NCI-H82 treated with DMSO at 0.1 percent for 48 hours (cell line): ENCODE data around the gene SMIM43.
A peak's percentile ranks its signal among the peaks of the same experiment; 100 is the strongest.

Experiments used
- DNase-seq: peaks from one replicate; lab custom pipeline; 2025; ENCODE audit not compliant: unreplicated experiment; lab: John Stamatoyannopoulos, UW

The SMIM43 gene

GRCh38 chr4:121764702-121765367 is at the start of gene SMIM43:
SMIM43 (minus strand) TSS chr4:121765164; CDS start chr4:121765105, 59 bp downstream.
- no peak for DNase-seq

GRCh38 chr4:121814756-121815155 is 49.8 kb upstream of the SMIM43 start:
- DNase-seq = no peak

- no peak for DNase-seq
These were observed 46.2 kb upstream of the SMIM43 start for GRCh38 chr4:121811122-121811521.

GRCh38 chr4:121806411-121806810 is 41.4 kb upstream of the SMIM43 start:
- no peak for DNase-seq

GRCh38 chr4:121801715-121802075 is 36.7 kb upstream of the SMIM43 start:
- DNase-seq = no peak

GRCh38 chr4:121800961-121801714 is 36.2 kb upstream of the SMIM43 start, which contains the start of gene EXOSC9:
EXOSC9 (plus strand) TSS chr4:121801323; CDS start chr4:121801425, 102 bp downstream.
- DNase-seq = peak; percentile 64

GRCh38 chr4:121800638-121800960 is 35.6 kb upstream of the SMIM43 start:
- DNase-seq = no peak

- DNase-seq = no peak
These were observed 35.0 kb upstream of the SMIM43 start for GRCh38 chr4:121799867-121800501.

- no peak for DNase-seq
These were observed 34.4 kb upstream of the SMIM43 start for GRCh38 chr4:121799208-121799823.

GRCh38 chr4:121796283-121796682 is 31.3 kb upstream of the SMIM43 start:
- no peak for DNase-seq

GRCh38 chr4:121794505-121795188 is 29.7 kb upstream of the SMIM43 start:
- DNase-seq = no peak

GRCh38 chr4:121792966-121793365 is 28.0 kb upstream of the SMIM43 start:
- no peak for DNase-seq

- DNase-seq = no peak
These were observed 26.5 kb upstream of the SMIM43 start for GRCh38 chr4:121791481-121791880.

- no peak for DNase-seq
These were observed 26.0 kb upstream of the SMIM43 start for GRCh38 chr4:121790976-121791375.

- no peak for DNase-seq
These were observed 25.2 kb upstream of the SMIM43 start for GRCh38 chr4:121789960-121790829.

GRCh38 chr4:121789455-121789854 is 24.5 kb upstream of the SMIM43 start:
- no peak for DNase-seq

- no peak for DNase-seq
These were observed 23.9 kb upstream of the SMIM43 start for GRCh38 chr4:121788896-121789295.

GRCh38 chr4:121786221-121786620 is 21.3 kb upstream of the SMIM43 start:
- no peak for DNase-seq

- DNase-seq = no peak
These were observed 20.5 kb upstream of the SMIM43 start for GRCh38 chr4:121785479-121785878.

- no peak for DNase-seq
These were observed 20.0 kb upstream of the SMIM43 start for GRCh38 chr4:121784975-121785374.
